HEK293 (cell line): ENCODE measurements around the gene TRMT1L.
A peak's percentile ranks its signal among the peaks of the same experiment; 100 is the strongest.

ENCODE experiments used
- CTCF ChIA-PET: fragments of 350-600 bp; formaldehyde crosslinking; extraction: SDS; loops from one replicate; lab custom pipeline; 2021; ENCODE audit warnings: antibody characterized with exemption; lab: Yijun Ruan, JAX
- POLR2A ChIA-PET: fragments of 300-600 bp; formaldehyde crosslinking; extraction: SDS; loops from one replicate; lab custom pipeline; 2020; ENCODE audit warnings: antibody characterized with exemption, inconsistent platforms; lab: Yijun Ruan, JAX
- H3K27ac ChIP-seq: fragments of 200-500 bp; sonication (Bioruptor generic); 2 replicates; pipeline ENCODE4 v1.5.1; 2014; ENCODE audit warnings: low read depth, low read length, control low read depth, inconsistent platforms; ENCODE audit errors: extremely low read depth
- H3K36me3 ChIP-seq, 2 experiments: fragments of 200-500 bp in 1 of 2; sonication (Bioruptor generic) in 1 of 2; 1 replicate in 1 of 2; 2 replicates in 1 of 2; pipeline ENCODE4 v1.5.1; 2014 to 2017; ENCODE audit warnings: inconsistent platforms in 2 of 2, low read length in 2 of 2; ENCODE audit not compliant: control insufficient read depth in 2 of 2, insufficient read depth in 1 of 2
- H3K4me1 ChIP-seq: fragments of 200-500 bp; sonication (Bioruptor generic); 2 replicates; pipeline ENCODE4 v1.5.1; 2014; ENCODE audit warnings: mild to moderate bottlenecking, low read length, inconsistent platforms; ENCODE audit not compliant: control insufficient read depth, insufficient read depth
- H3K4me3 ChIP-seq: 2 replicates; pipeline ENCODE4 v1.5.1; 2011; ENCODE audit warnings: low read depth, mild to moderate bottlenecking, control low read depth, low read length, moderate library complexity
- H3K9me3 ChIP-seq: fragments of 200-500 bp; sonication (Bioruptor generic); 2 replicates; pipeline ENCODE4 v1.5.1; 2014; ENCODE audit warnings: low read depth, low read length, inconsistent platforms; ENCODE audit not compliant: control insufficient read depth, insufficient read depth
- HOXC10 ChIP-seq: sonication (generic); formaldehyde crosslinking; IDR thresholded peaks from 2 replicates; pipeline ENCODE4 v1.8.1; 2023; ENCODE audit warnings: mild to moderate bottlenecking, missing genetic modification reagents
- KLF7 ChIP-seq: fragments of 450-650 bp; formaldehyde crosslinking; IDR thresholded peaks from 2 replicates; pipeline ENCODE4 v1.5.1; 2016; ENCODE audit warnings: missing biosample characterization, missing genetic modification characterization, borderline replicate concordance
- KLF9 ChIP-seq: fragments of 450-650 bp; formaldehyde crosslinking; IDR thresholded peaks from 2 replicates; pipeline ENCODE4 v1.5.1; 2016; ENCODE audit warnings: missing biosample characterization, missing genetic modification characterization, low read depth
- MYNN ChIP-seq: fragments of 450-650 bp; formaldehyde crosslinking; IDR thresholded peaks from 2 replicates; pipeline ENCODE4 v1.5.1; 2016; ENCODE audit warnings: missing biosample characterization, missing genetic modification characterization, borderline replicate concordance
- PRDM6 ChIP-seq: fragments of 450-650 bp; formaldehyde crosslinking; IDR thresholded peaks from 2 replicates; pipeline ENCODE4 v1.5.1; 2017; ENCODE audit warnings: missing biosample characterization, missing genetic modification characterization
- YY1 ChIP-seq: fragments of 450-650 bp; formaldehyde crosslinking; IDR thresholded peaks from 2 replicates; pipeline ENCODE4 v1.5.1; 2018; ENCODE audit warnings: missing biosample characterization, missing genetic modification characterization
- ZBTB48 ChIP-seq: fragments of 450-650 bp; formaldehyde crosslinking; IDR thresholded peaks from 2 replicates; pipeline ENCODE4 v1.5.1; 2016; ENCODE audit warnings: missing biosample characterization, missing genetic modification characterization
- ZBTB49 ChIP-seq: fragments of 450-650 bp; formaldehyde crosslinking; IDR thresholded peaks from 2 replicates; pipeline ENCODE4 v1.5.1; 2016; ENCODE audit warnings: missing biosample characterization, missing genetic modification characterization, low read depth
- ZNF18 ChIP-seq: fragments of 450-650 bp; formaldehyde crosslinking; IDR thresholded peaks from 2 replicates; pipeline ENCODE4 v1.5.1; 2016; ENCODE audit warnings: missing biosample characterization, missing genetic modification characterization
- ZNF398 ChIP-seq: fragments of 450-650 bp; formaldehyde crosslinking; IDR thresholded peaks from 2 replicates; pipeline ENCODE4 v1.5.1; 2017; ENCODE audit warnings: missing biosample characterization, missing genetic modification characterization
- ZNF501 ChIP-seq: fragments of 450-650 bp; formaldehyde crosslinking; IDR thresholded peaks from 2 replicates; pipeline ENCODE4 v1.5.1; 2016; ENCODE audit warnings: missing biosample characterization, missing genetic modification characterization
- ZNF600 ChIP-seq: fragments of 450-650 bp; formaldehyde crosslinking; IDR thresholded peaks from 2 replicates; pipeline ENCODE4 v1.5.1; 2016; ENCODE audit warnings: missing biosample characterization, missing genetic modification characterization
- ZNF645 ChIP-seq: fragments of 450-650 bp; formaldehyde crosslinking; IDR thresholded peaks from 2 replicates; pipeline ENCODE4; 2016; ENCODE audit warnings: missing biosample characterization, missing genetic modification characterization
- ZSCAN23 ChIP-seq: fragments of 450-650 bp; formaldehyde crosslinking; IDR thresholded peaks from 2 replicates; pipeline ENCODE4 v1.5.1; 2016; ENCODE audit warnings: missing biosample characterization, missing genetic modification characterization
- ZXDB ChIP-seq: fragments of 450-650 bp; formaldehyde crosslinking; IDR thresholded peaks from 2 replicates; pipeline ENCODE4 v1.5.1; 2016; ENCODE audit warnings: missing biosample characterization, missing genetic modification characterization

TRMT1L gene

GRCh38 chr1:185156288-185156853, 382 bp downstream of the TRMT1L start (continued):
- TF ChIP-seq ZNF398: peak; percentile 24; the same call in 1 of the 2 replicates
- no peak for TF ChIP-seq ZBTB49 (tag by site-specific recombination)
- peak; percentile 75 for TF ChIP-seq YY1 (tag by site-specific recombination)
- peak; percentile 77 for TF ChIP-seq ZNF600 (tag by site-specific recombination)
- TF ChIP-seq ZBTB48 (tag by site-specific recombination): peak; percentile 78
- peak; percentile 49 for TF ChIP-seq ZNF501 (tag by site-specific recombination)
- peak; percentile 74 for TF ChIP-seq ZXDB (tag by site-specific recombination)

GRCh38 chr1:185155600-185156287, 1.0 kb downstream of the TRMT1L start:
- H3K9me3 ChIP-seq: no peaks in the 10 kb centered on the region
- ChIA-PET POLR2A (interaction anchor here (0.5 to 1.4 kb wide), 3 partner anchors 17 to 181 kb away, joined by 3 read pairs; partner anchors contain the start of genes NIBAN1 and RNF2), CTCF (interaction anchor here (0.9 to 1.3 kb wide), 2 partner anchors 12 to 14 kb away, joined by 3 to 5 read pairs; no protein-coding TSS in a partner anchor)
- H3K4me1 ChIP-seq: no peaks in the 10 kb centered on the region
- H3K27ac ChIP-seq: peak overlapping the region; percentile 48; the same call in 1 of the 2 replicates
- H3K4me3 ChIP-seq: peak overlapping the region; percentile 67
- no peak for TF ChIP-seq ZSCAN23 (tag by site-specific recombination)
- no peak for TF ChIP-seq KLF9 (tag by site-specific recombination)
- TF ChIP-seq ZNF18 (tag by site-specific recombination): no peak
- no peak for TF ChIP-seq HOXC10 (CRISPR knock-in tag)
- no peak for TF ChIP-seq MYNN
- peak; percentile 56; the same call in 1 of the 2 replicates for TF ChIP-seq PRDM6 (tag by site-specific recombination)
- TF ChIP-seq ZNF645 (tag by site-specific recombination): no peak
- no peak for TF ChIP-seq KLF7 (tag by site-specific recombination)
- peaks cover 0 to 9% of the 10 kb centered on the region in 2 experiments; a peak in 1 of 3 replicates for H3K36me3 ChIP-seq
